RPMI7951 (cell line): ENCODE results near the gene COX8A. TPM values are rescaled to one million over a fixed set of nuclear protein-coding genes. Genes with fewer than 3 reads are reported as not detected.
"Not testable (repeated sequence)": the region's sequence is repeated elsewhere in the genome, so short reads cannot be mapped to it uniquely, and the experiment has no call there.

Experiments used
- DNase-seq: peaks from one replicate; pipeline ENCODE4 v3.0.0-alpha.2; 2012; ENCODE audit warnings: low read depth
- total RNA-seq: library from RNA; depleted of rRNA; stranded (reverse); fragments of >200 nt; shearing (Covaris generic); gene quantifications from 2 replicates; pipeline ENCODE4 v1.2.3, GENCODE V29; 2014

The COX8A gene
- total RNA-seq, 1 experiment from 2014 or later = 1,061 TPM

- DNase-seq = no peak
Observed at GRCh38 chr11:63969461-63969860, 5.0 kb upstream of the COX8A start.

DNA sequence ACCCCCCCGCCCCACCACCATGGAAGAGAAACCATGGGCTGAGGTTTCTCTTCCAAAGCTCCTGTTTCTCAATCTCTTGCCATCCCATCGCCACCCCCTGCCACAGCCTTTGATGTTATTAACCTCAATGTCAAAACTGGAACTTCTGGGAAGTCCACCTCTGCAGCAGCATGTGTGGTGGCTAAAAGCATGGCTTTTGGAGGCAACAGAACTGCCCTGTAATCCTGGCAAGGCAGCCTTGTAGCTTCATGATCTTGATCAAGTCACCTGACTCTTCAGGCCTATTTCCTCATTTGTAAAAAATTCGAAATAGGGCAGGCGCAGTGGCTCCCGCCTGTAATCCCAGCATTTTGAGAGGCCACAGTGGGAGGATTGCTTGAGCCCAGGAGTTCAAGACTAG lies 3.5 kb upstream of the COX8A start:
- DNase-seq = no peak

DNA sequence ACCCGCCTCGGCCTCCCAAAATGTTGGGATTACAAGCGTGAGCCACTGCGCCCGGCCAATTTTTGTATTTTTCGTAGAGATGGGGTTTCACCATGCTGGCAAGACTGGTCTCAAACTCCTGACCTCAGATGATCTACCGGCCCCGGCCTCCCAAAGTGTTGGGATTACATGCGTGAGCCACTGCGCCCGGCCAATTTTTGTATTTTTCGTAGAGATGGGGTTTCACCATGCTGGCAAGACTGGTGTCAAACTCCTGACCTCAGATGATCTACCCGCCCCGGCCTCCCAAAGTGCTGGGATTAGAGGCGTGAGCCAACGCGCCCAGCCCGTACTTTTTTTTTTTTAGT lies 535 bp upstream of the COX8A start:
- DNase-seq = not testable (repeated sequence)

- no peak for DNase-seq
Observed at GRCh38 chr11:63978551-63979239, 4.3 kb downstream of the COX8A start.

DNA sequence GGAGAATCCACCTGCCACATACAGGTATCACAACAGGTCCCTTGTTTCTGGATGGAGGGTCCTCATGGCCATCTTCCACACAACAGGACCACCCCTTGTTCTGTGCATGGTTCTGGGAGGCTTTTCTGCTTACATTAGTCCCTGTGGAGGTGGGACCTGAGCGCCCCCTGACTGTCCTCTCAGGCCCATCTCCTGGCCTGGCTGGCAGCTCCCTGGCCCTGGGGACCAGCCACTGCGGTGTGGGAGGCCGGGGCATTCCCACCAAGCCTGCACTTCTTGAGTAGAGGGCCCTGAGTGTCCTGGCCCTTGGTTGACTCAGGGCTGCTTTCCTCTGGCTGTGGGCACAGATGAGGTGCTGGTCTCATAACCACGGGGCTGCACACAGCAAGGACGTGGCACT lies 5.0 kb downstream of the COX8A start:
- no peak for DNase-seq

DNA sequence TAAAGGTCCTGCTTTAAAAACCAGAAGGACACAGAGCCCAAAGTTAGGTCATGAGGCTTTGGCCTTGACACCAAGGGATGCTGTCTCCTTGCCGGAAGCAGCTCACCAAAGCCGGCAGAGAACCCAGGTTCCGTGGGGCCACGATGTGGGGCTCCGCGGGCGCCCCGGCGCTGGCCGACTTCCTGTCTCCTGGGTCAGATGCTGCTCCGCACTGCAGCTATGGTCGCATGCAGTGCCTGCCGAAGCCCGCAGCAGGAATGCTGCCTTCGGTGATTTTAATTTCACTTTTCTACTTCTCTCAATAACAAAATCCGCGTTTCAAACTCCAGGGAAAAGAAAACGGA lies 11.4 kb downstream of the COX8A start:
- no peak for DNase-seq

DNA sequence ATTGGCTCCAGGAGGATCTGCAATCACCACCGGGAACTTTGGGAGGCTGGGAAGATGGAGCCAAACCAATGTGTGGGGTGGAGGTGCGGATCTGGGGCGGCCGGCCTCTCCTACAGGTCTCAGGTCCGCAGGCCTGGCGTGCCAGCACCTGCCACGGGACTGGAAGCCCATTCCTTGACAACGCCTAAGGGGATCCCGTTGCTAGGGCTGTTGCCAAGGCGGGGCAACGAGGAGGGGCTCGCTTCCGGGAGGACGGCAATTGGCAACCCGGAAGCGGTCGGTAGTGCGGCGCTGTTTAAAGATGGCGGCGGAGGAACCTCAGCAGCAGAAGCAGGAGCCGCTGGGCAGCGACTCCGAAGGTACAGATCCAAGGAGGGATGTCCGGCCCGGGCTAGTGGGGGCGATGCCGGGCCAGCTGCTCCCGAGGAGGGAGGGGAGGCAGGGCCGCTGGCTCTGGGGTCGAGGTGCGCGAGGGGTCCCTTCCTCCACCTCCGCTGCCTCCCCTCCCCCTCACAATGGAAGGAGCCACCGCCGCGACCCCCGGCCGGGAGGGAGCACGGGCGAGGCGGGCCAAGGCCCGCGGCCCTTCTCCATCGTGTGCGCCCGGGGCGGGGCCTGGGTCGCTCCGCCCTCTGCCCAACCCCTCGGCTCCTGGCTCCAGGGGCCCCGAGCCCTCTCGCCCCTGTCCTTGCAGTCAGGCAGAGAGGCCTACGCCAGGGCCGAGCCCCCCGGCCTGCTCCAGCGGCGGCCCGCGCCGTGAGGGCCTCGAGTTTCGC lies 11.9 kb downstream of the COX8A start, which contains the start of gene OTUB1:
Gene OTUB1 (plus strand): TSS at position 283 of the 776 bp plus-strand sequence. CDS start 19 bp downstream, at position 302.
- peak; percentile 91 for DNase-seq

GRCh38 chr11:63986932-63987513 lies 12.6 kb downstream of the COX8A start:
- no peak for DNase-seq

DNA sequence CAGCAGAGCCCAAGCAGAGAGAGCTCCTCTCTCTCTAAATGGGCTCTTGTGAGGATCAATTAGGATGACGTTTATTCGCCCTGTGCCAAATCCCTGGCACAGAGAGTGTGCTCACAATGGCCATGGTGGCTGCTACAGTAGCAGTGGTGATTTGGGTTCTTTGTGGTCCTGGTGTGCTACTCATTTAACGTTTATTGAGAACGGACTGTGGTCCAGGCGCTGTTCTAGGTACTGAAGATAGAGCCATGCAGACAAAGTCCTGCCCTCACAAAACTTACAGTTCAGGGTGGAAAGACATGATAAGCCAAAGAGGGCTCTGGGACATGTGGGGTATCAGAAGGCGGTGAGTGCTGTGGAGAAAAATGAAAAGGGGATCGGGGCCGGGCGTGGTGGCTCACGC lies 17.1 kb downstream of the COX8A start:
- DNase-seq = no peak

DNA sequence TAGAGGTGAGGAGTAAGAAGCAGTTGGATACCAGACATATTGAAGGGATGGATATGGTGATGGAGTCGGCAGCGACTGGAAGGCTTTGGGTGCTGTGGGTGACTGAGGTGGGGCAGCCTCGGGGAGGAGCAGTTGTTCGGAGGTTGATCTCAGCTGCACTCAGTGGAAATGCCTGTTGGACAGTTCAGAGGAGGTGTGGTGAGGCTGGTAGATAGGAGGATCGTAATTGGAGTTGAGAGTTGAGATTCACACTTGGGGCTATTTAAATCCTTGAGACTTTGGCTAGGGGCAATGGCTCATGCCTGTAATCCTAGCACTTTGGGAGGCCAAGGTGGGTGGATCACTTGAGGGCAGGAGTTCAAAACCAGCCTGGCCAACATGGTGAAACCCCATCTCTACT lies 18.7 kb downstream of the COX8A start:
- no peak for DNase-seq

- no peak for DNase-seq
Observed at GRCh38 chr11:63993993-63994392, 19.6 kb downstream of the COX8A start.

DNA sequence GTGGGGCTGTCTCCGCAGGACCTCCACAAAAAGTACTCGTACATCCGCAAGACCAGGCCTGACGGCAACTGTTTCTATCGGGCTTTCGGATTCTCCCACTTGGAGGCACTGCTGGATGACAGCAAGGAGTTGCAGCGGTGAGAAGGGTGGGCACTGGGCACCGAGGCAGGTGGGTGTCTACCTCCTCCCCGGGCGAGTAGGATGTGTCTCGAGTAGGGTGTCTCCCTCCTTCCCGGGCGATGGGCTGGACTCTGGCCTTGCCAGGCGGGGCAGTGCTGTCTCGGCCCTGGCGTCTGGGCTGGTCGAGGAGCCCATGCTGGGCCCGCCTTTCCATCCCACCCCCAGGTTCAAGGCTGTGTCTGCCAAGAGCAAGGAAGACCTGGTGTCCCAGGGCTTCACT lies 22.1 kb downstream of the COX8A start:
- no peak for DNase-seq

DNA sequence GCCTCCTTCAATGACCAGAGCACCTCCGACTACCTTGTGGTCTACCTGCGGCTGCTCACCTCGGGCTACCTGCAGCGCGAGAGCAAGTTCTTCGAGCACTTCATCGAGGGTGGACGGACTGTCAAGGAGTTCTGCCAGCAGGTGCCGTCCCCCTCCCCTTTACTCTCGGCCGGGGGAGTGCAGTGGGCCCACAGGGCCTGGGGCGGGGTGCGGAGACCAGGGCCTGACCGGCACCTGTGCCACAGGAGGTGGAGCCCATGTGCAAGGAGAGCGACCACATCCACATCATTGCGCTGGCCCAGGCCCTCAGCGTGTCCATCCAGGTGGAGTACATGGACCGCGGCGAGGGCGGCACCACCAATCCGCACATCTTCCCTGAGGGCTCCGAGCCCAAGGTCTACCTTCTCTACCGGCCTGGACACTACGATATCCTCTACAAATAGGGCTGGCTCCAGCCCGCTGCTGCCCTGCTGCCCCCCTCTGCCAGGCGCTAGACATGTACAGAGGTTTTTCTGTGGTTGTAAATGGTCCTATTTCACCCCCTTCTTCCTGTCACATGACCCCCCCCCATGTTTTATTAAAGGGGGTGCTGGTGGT lies 22.8 kb downstream of the COX8A start:
- no peak for DNase-seq

- DNase-seq = no peak
Observed at GRCh38 chr11:63997801-63998337, 23.4 kb downstream of the COX8A start.

GRCh38 chr11:63998558-63999348 lies 24.3 kb downstream of the COX8A start:
- no peak for DNase-seq

DNA sequence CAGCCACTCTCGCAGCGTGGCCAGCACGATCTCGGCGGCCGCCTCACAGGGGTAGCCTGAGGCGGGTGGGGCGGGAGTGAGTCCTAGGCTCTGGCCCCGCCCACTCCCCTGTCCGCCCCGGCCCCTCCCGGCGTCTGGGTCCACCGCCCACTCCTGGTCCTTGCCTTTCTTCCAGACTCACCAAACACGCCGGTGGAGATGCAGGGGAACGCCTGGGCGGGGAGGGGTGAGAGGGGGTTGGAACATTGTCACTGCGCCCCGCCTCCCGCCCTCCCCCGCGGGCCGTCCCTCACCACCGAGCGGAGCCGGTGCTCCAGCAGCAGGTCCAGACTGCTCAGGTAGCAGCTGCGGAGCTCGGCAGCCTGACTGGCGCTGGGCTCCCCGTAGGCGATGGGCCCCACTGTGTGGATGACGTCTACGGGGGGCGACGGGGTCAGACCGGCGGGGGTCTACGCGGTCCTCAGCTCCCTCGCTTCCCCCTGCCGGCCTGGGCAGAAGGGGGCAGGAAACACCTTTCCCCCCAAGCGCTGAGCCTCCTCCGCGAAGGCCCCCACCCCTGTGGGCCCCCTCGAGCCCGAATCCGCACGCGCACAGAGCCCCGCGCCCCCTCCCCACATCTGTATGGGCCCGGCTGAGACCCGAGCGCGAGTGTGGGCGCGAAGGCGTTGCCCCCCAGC lies 25.1 kb downstream of the COX8A start:
- no peak for DNase-seq

DNA sequence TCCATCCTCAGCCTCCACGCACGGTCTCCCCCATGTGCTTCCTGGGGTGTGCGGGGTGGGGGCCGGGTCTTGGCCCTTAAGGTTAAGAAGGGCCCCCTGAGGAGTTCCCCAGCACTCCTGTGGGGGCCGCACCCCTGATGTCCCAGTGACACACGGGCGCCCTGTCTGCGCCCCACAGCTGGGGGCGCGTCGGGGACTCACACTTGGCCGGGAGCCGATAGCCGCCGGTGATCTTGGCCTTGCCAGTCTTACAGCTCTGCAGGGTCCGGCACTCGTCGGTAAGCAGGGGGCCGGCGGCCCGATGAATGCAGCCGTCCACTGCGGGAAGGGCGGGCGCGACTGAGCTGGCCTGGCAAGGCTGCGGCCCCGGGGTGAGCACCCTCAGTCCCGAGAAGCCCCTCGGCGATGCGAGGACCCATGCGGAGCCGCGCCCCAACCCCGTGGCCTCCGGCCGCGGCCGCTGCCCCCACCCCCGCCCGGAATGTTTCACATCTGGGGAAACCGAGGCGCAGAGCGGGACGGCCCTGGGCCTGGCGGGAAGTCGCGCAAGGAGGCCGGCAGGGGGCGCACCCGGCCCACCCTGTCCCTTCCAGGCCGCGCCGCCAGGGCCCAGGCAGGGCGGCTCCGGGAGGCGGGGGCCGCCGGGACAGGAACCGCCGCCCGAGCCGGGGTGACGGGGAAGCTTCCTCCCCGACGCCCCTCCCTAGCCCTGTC lies 25.8 kb downstream of the COX8A start:
- no peak for DNase-seq

GRCh38 chr11:64000740-64001483 lies 26.5 kb downstream of the COX8A start:
- no peak for DNase-seq
